Caco-2 (cell line): ENCODE data around the gene EVA1B. TPM values are rescaled to one million over a fixed set of nuclear protein-coding genes. Genes with fewer than 3 reads are reported as not detected.
A peak's percentile ranks its signal among the peaks of the same experiment; 100 is the strongest.

Experiments
- BruUV-seq: library from RNA; stranded (reverse); fragments of 400-500 nt; replicated peaks from 2 replicates; lab custom pipeline; 2021; lab: Mats Ljungman, UMichigan
- CTCF ChIA-PET: fragments of 300-600 bp; sonication (Branson Sonifier 250); formaldehyde crosslinking; loops from one replicate; lab custom pipeline; 2022; ENCODE audit warnings: antibody characterized with exemption; lab: Charles Lee
- POLR2A ChIA-PET: fragments of 300-600 bp; sonication (Branson Sonifier 250); formaldehyde crosslinking; loops from one replicate; lab custom pipeline; 2022; ENCODE audit warnings: antibody characterized with exemption; lab: Charles Lee
- DNase-seq, 2 experiments: peaks; one replicate each; pipeline versions ENCODE4 v3.0.0 to v3.0.0-alpha.2; 2020 to 2022
- H3K27me3 ChIP-seq: replicated peaks from 2 replicates; pipeline ENCODE4 v1.6.0; 2011; ENCODE audit warnings: low read length; ENCODE audit not compliant: control insufficient read depth, insufficient read depth
- H3K36me3 ChIP-seq: 2 replicates; pipeline ENCODE4 v1.5.1; 2011; ENCODE audit warnings: low read length; ENCODE audit not compliant: control insufficient read depth, insufficient read depth
- H3K4me1 ChIP-seq: fragments of 250-450 bp; sonication (Bioruptor Pico); 2 replicates; pipeline ENCODE4 v1.5.1; 2020; ENCODE audit warnings: mild to moderate bottlenecking
- H3K4me3 ChIP-seq: 2 replicates; pipeline ENCODE4 v1.5.1; 2011; ENCODE audit warnings: low read depth, mild to moderate bottlenecking, control low read depth, low read length
- H3K9me3 ChIP-seq: fragments of 250-450 bp; sonication (Bioruptor Pico); 2 replicates; pipeline ENCODE4 v1.5.1; 2020; ENCODE audit warnings: mild to moderate bottlenecking, moderate library complexity
- H3K27ac Mint-ChIP-seq: one replicate; pipeline ENCODE4 v1.8.0; 2022; ENCODE audit warnings: mixed read lengths; ENCODE audit not compliant: unreplicated experiment
- H3K27me3 Mint-ChIP-seq: one replicate; pipeline ENCODE4 v1.8.0; 2022; ENCODE audit warnings: mixed read lengths; ENCODE audit not compliant: insufficient read depth, unreplicated experiment
- H3K36me3 Mint-ChIP-seq: one replicate; pipeline ENCODE4 v1.8.0; 2022; ENCODE audit warnings: mild to moderate bottlenecking, mixed read lengths; ENCODE audit not compliant: insufficient read depth, unreplicated experiment
- H3K4me1 Mint-ChIP-seq: one replicate; pipeline ENCODE4 v1.8.0; 2022; ENCODE audit warnings: low read depth, mixed read lengths; ENCODE audit not compliant: unreplicated experiment
- H3K4me3 Mint-ChIP-seq: one replicate; pipeline ENCODE4 v1.8.0; 2022; ENCODE audit warnings: mild to moderate bottlenecking, moderate library complexity, mixed read lengths; ENCODE audit not compliant: unreplicated experiment
- H3K9me3 Mint-ChIP-seq: one replicate; pipeline ENCODE4 v1.8.0; 2022; ENCODE audit warnings: mixed read lengths; ENCODE audit not compliant: unreplicated experiment
- intact Hi-C: fragments of 100-400 bp; cut with micrococcal nuclease; formaldehyde crosslinking; loops from one replicate; pipeline ENCODE4 v1.10.0; 2022; ENCODE audit not compliant: unreplicated experiment
- total RNA-seq: library from RNA; stranded (reverse); gene quantifications from 2 replicates; pipeline ENCODE4 v1.2.3, GENCODE V29; 2022
- TF ChIP-seq, protein P1 (sequence below), 2 experiments: fragments of 200-600 bp in 1 of 2; IDR thresholded peaks; 1 replicate in 1 of 2; 2 replicates in 1 of 2; pipeline versions ENCODE4 v1.5.1 to v1.8.0; 2011 to 2022; ENCODE audit warnings: antibody characterized with exemption in 1 of 2, control low read depth in 1 of 2, inconsistent platforms in 1 of 2, low read depth in 1 of 2, low read length in 1 of 2, mild to moderate bottlenecking in 1 of 2, moderate library complexity in 1 of 2; ENCODE audit not compliant: insufficient read depth in 1 of 2, severe bottlenecking in 1 of 2, unreplicated experiment in 1 of 2

The EVA1B gene
- total RNA-seq, 1 experiment from 2014 or later, result 4.1 TPM

DNA sequence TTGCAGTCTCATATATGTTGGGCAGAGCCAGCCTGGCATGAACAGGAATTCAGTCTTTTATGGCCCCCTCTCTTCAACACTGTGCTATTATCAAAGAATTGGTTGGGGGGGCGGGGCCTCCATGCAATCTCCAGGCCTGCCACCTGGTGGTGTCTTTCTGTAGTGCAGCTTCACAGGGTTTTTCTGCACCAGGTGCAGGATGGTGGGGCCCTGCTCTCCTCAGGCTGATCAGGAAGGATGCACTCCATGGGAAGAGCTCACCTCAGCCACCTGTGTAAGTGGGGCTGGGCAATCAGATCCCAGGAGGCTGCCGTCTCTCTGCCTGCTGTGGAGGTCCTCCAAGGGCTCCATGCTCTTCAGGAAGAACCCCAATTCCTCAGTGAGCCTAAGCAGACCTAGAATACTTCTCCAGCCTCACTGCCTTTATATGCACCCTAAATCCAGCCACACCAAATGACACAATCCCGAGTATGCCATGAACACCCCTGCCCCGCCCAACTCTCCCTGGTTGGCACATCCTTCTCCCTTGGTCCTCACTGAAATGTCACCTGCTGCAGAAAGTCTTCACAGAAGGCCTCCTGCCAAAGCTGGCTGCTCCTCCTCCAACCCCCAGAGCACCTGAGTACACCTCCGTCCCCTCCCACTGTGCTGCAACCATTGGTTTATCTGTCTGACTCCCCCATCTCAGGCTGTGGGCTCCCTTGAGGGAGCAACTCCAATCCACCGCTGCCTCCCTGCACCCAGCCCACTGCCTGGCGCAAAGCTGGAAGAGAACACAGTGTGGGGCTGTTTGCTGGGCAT is 45.8 kb upstream of the EVA1B start:
- Mint-ChIP-seq H3K36me3 (no peaks in the 10 kb centered on the region), H3K4me1 (no peaks in the 10 kb centered on the region), H3K27me3 (no peaks in the 10 kb centered on the region), H3K9me3 (no peaks in the 10 kb centered on the region), H3K27ac (no peak overlapping the region), H3K4me3 (no peak overlapping the region)
- TF ChIP-seq, protein P1, sequence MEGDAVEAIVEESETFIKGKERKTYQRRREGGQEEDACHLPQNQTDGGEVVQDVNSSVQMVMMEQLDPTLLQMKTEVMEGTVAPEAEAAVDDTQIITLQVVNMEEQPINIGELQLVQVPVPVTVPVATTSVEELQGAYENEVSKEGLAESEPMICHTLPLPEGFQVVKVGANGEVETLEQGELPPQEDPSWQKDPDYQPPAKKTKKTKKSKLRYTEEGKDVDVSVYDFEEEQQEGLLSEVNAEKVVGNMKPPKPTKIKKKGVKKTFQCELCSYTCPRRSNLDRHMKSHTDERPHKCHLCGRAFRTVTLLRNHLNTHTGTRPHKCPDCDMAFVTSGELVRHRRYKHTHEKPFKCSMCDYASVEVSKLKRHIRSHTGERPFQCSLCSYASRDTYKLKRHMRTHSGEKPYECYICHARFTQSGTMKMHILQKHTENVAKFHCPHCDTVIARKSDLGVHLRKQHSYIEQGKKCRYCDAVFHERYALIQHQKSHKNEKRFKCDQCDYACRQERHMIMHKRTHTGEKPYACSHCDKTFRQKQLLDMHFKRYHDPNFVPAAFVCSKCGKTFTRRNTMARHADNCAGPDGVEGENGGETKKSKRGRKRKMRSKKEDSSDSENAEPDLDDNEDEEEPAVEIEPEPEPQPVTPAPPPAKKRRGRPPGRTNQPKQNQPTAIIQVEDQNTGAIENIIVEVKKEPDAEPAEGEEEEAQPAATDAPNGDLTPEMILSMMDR (IDR thresholded peaks at IDR 0.05; ENCODE audit: insufficient read depth in 1 of 2, low read depth in 1 of 2, low read length in 1 of 2, severe bottlenecking in 1 of 2, unreplicated experiment in 1 of 2), result peak; percentile 68 to 71
- H3K36me3 ChIP-seq, result no peaks in the 10 kb centered on the region
- ChIA-PET POLR2A (no interaction called here), CTCF (interaction anchor here (0.6 to 1.6 kb wide), 8 partner anchors 16 to 220 kb away, joined by 3 to 5 read pairs (median 3); partner anchors contain the start of genes EVA1B and TRAPPC3)
- no peaks in the 10 kb centered on the region; the same call in 1 of the 2 replicates for H3K4me1 ChIP-seq
- no peaks in the 10 kb centered on the region for H3K27me3 ChIP-seq
- H3K4me3 ChIP-seq, result no peak overlapping the region
- no peaks in the 10 kb centered on the region for H3K9me3 ChIP-seq
- DNase-seq, result peak; percentile 67 to 79
- BruUV-seq, result no TSS peak
- intact Hi-C loops, result loop anchor here (1.0 kb wide), 1 partner anchor 51 kb away; no protein-coding TSS in a partner anchor

DNA sequence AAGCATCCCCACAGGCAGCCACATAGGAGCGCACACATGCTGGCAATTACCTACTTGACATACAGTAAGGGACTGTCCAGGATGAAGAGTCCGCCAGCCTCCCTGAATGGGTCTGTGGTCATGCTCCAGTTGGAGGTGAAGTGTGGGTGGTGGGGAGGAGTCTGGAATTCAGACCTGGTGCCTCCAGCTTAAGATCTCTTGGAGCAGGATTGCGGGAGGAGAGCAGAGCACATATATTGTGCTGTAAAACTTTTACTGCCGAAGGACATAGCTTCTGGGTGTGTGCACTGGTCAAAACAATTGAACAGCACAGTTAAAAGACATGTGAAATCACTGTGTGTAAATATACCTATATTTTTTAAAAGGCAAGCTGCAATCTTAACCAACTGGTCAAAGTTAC is 44.4 kb upstream of the EVA1B start:
- Mint-ChIP-seq H3K9me3 (no peaks in the 10 kb centered on the region), H3K36me3 (no peaks in the 10 kb centered on the region), H3K27me3 (no peaks in the 10 kb centered on the region), H3K4me3 (no peak overlapping the region), H3K4me1 (no peaks in the 10 kb centered on the region), H3K27ac (no peak overlapping the region)
- H3K4me1 ChIP-seq, result no peaks in the 10 kb centered on the region
- BruUV-seq, result no TSS peak
- CTCF ChIA-PET, result no interaction called here
- TF ChIP-seq, protein P1 (IDR thresholded peaks at IDR 0.05; ENCODE audit: insufficient read depth in 1 of 2, low read depth in 1 of 2, low read length in 1 of 2, severe bottlenecking in 1 of 2, unreplicated experiment in 1 of 2), result no peak
- DNase-seq, result no peak
- POLR2A ChIA-PET, result no interaction called here
- H3K36me3 ChIP-seq, result no peaks in the 10 kb centered on the region
- intact Hi-C loops, result no loop called here
- H3K4me3 ChIP-seq, result no peak overlapping the region
- no peaks in the 10 kb centered on the region for H3K9me3 ChIP-seq
- no peaks in the 10 kb centered on the region for H3K27me3 ChIP-seq

DNA sequence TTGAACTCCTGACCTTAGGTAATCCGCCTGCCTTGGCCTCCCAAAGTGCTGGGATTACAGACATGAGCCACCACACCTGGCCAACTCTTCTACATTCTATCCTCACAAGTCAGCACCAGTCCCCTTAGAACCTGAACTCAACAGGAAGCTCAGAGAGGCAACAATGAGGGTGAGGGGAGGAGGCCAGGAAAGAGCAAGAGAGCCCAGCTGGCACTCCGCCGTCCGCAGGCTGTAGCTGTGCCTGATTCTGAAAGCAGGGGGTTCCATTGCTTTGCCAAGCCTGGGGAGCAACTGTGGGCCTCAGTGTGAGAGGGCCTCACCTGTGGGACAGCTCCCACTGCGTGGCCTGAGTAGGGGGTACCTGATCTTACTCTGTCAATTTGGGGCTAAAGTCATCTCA is 43.6 kb upstream of the EVA1B start:
- POLR2A ChIA-PET, result no interaction called here
- no peaks in the 10 kb centered on the region for H3K36me3 ChIP-seq
- no peaks in the 10 kb centered on the region for H3K27me3 Mint-ChIP-seq
- H3K27me3 ChIP-seq, result no peaks in the 10 kb centered on the region
- H3K27ac Mint-ChIP-seq, result no peak overlapping the region
- H3K9me3 Mint-ChIP-seq, result no peaks in the 10 kb centered on the region
- H3K9me3 ChIP-seq, result no peaks in the 10 kb centered on the region
- H3K4me3 Mint-ChIP-seq, result no peak overlapping the region
- TF ChIP-seq, protein P1 (IDR thresholded peaks at IDR 0.05; ENCODE audit: insufficient read depth in 1 of 2, low read depth in 1 of 2, low read length in 1 of 2, severe bottlenecking in 1 of 2, unreplicated experiment in 1 of 2), result no peak
- BruUV-seq, result no TSS peak
- intact Hi-C loops, result no loop called here
- no peak for DNase-seq
- CTCF ChIA-PET, result no interaction called here
- peaks cover 3% of the 10 kb centered on the region for H3K36me3 Mint-ChIP-seq
- no peaks in the 10 kb centered on the region for H3K4me1 ChIP-seq
- H3K4me1 Mint-ChIP-seq, result no peaks in the 10 kb centered on the region
- no peak overlapping the region for H3K4me3 ChIP-seq
